IPS-15b (cell line): ENCODE results near the gene ASAP2.

Source experiments
- H3K27me3 ChIP-seq: one replicate; pipeline ENCODE4 v1.6.1; 2013; ENCODE audit warnings: low read length; ENCODE audit not compliant: control insufficient read depth, insufficient read depth
- H3K36me3 ChIP-seq: one replicate; pipeline ENCODE4 v1.6.1; 2013; ENCODE audit warnings: low read length; ENCODE audit not compliant: control insufficient read depth, insufficient read depth
- H3K4me1 ChIP-seq: one replicate; pipeline ENCODE4 v1.6.1; 2013; ENCODE audit warnings: mild to moderate bottlenecking, low read length; ENCODE audit not compliant: control insufficient read depth, insufficient read depth
- H3K4me3 ChIP-seq: one replicate; pipeline ENCODE4 v1.5.1; 2013; ENCODE audit warnings: low read depth, low read length
- H3K9ac ChIP-seq: one replicate; pipeline ENCODE4 v1.6.1; 2013; ENCODE audit warnings: low read depth, mild to moderate bottlenecking, low read length
- H3K9me3 ChIP-seq: one replicate; pipeline ENCODE4 v1.6.1; 2013; ENCODE audit warnings: mild to moderate bottlenecking, low read length; ENCODE audit not compliant: control insufficient read depth, insufficient read depth

Gene ASAP2

DNA sequence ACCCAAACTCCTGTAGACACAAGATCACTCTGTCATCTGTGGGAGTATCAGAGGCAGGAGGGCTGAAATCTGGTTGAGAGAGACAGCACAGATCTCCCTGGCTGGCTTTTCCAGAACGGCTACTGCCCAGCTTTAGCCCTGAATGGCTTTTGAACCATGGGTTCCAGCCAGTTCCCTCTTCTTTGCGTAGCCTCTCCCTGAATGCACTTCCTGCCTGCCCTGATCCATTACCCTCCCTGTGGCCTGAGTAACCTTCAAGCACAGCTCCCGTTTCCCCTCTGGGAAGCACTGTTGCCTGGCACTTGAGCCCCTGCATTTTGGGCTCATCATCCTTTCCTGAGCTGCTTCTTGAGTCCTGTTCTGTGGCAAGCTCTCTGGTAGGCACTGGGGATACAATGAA is 68.8 kb downstream of the ASAP2 start:
- H3K9ac ChIP-seq: no peak overlapping the region
- no peaks in the 10 kb centered on the region for H3K36me3 ChIP-seq
- peaks cover 2% of the 10 kb centered on the region for H3K4me1 ChIP-seq
- H3K27me3 ChIP-seq: no peaks in the 10 kb centered on the region
- H3K9me3 ChIP-seq: no peaks in the 10 kb centered on the region
- H3K4me3 ChIP-seq: no peak overlapping the region

GRCh38 chr2:9276074-9276473 is 69.5 kb downstream of the ASAP2 start:
- Histone ChIP-seq H3K4me3 (no peak overlapping the region), H3K27me3 (no peaks in the 10 kb centered on the region), H3K9me3 (no peaks in the 10 kb centered on the region), H3K4me1 (peaks cover 2% of the 10 kb centered on the region), H3K36me3 (no peaks in the 10 kb centered on the region), H3K9ac (no peak overlapping the region)

- H3K9ac ChIP-seq: no peak overlapping the region
- H3K27me3 ChIP-seq: no peaks in the 10 kb centered on the region
- no peaks in the 10 kb centered on the region for H3K9me3 ChIP-seq
- peaks cover 2% of the 10 kb centered on the region for H3K4me1 ChIP-seq
- no peaks in the 10 kb centered on the region for H3K36me3 ChIP-seq
- no peak overlapping the region for H3K4me3 ChIP-seq
Observed at GRCh38 chr2:9276901-9277451, 70.4 kb downstream of the ASAP2 start.

DNA sequence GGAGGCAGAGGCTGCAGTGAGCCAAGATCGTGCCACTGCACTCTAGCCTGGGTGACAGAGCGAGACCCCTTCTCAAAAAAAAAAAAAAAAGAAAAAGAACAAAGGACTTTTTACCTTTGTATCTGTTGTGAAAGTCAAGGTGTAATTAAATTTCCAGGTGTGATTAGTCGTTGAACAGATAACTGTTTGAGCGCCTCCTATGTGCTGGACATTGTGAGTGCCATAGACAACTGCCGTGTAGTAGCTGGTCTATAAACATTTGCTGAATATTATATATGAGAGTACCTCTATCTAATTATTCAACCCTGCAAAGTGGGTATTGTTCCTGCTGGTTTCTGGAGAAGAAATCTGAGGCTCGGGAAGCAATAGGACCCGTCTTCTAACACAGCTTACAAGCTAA is 71.8 kb downstream of the ASAP2 start:
- H3K9ac ChIP-seq: no peak overlapping the region
- no peak overlapping the region for H3K4me3 ChIP-seq
- H3K9me3 ChIP-seq: no peaks in the 10 kb centered on the region
- H3K4me1 ChIP-seq: peaks cover 5% of the 10 kb centered on the region
- H3K27me3 ChIP-seq: no peaks in the 10 kb centered on the region
- H3K36me3 ChIP-seq: no peaks in the 10 kb centered on the region

DNA sequence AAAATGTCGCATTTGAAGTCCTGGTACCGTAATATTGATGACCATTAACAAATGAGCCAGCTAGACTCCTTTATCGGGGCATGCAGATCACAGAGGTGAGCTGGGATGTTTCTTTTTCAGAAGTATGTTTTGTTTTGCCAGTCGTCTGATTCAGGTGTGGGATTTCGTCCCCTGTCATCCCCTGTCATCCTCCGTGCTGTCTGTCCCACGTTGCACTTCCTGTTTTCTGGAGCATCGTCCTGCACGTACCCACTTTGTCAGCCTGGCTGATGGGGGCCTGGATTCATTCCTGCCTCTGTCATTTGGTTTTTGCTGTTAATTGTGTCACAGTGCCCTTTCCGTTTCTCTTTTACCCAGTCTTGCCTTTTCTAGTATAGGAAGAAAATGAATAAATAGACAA is 72.8 kb downstream of the ASAP2 start:
- no peaks in the 10 kb centered on the region for H3K27me3 ChIP-seq
- no peaks in the 10 kb centered on the region for H3K36me3 ChIP-seq
- peaks cover 5% of the 10 kb centered on the region for H3K4me1 ChIP-seq
- no peak overlapping the region for H3K9ac ChIP-seq
- no peaks in the 10 kb centered on the region for H3K9me3 ChIP-seq
- no peak overlapping the region for H3K4me3 ChIP-seq

- no peaks in the 10 kb centered on the region for H3K9me3 ChIP-seq
- H3K4me3 ChIP-seq: no peak overlapping the region
- no peaks in the 10 kb centered on the region for H3K27me3 ChIP-seq
- peaks cover 5% of the 10 kb centered on the region for H3K4me1 ChIP-seq
- H3K36me3 ChIP-seq: no peaks in the 10 kb centered on the region
- no peak overlapping the region for H3K9ac ChIP-seq
Observed at GRCh38 chr2:9280224-9280623, 73.6 kb downstream of the ASAP2 start.

DNA sequence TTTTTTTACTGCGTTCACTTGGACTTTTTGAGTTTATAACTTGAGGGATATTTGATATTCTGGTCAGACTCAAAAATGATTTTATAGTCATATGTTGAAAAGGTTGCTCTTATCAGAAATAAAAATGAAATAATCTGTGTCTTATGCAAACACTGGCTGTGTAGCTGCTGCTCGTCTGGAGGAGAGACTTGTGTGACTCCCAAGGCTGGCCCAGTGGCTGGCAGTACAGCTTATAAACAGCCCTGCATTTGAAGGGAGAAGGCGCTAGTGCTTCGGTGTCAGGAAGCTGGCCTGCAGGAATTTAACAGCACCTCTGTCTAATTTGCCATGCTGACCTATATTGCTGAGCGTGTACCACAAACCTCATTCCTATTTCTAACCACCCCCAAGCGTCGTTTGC is 74.5 kb downstream of the ASAP2 start:
- H3K4me3 ChIP-seq: no peak overlapping the region
- H3K4me1 ChIP-seq: peaks cover 2% of the 10 kb centered on the region
- no peak overlapping the region for H3K9ac ChIP-seq

DNA sequence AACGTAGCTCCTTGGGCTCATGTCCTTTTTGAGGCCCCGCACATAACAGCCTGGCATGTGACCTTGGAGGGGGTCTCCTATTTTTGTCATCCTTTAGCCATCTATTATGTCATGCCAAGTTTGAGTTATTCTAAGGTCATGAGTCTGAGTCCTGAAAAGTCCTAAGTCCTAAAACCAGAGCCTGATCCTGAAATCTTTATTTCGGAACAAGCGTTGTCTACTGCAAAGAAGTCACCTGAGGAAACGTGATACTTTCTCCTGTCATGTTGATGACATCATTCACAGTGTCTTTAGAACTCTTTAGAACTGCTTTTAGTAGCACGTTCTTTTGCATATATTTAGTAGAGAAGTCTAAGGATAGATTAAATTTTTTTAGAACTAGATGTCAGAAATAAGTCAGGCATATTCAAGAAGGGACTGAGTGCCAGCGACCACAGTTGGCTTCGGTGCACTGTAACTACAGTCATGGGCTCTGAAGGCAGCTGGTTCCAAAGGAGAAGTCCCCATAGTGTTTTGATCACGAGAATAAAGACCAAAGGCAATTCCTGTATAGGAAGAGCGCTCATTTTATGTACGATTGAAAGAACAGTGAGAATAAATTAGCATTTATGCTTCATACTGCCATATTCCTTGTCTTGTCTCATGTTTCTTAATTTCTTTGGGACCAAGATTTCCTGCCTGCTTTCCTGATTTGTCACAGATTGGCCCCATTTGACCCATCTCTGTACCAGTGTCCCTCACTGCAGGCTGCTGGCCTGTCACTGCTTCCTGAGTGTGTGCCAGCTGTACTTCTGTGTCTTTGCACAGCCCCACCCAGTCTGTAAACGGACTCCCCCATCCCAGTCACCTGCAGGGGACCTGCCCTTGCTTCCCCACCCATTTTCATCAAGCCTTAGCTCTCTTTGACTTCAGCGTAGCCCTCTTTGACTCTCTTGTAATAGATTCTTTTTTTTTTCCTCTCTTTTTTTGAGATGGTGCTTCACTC is 75.8 kb downstream of the ASAP2 start:
- H3K27me3 ChIP-seq: no peaks in the 10 kb centered on the region
- no peaks in the 10 kb centered on the region for H3K9me3 ChIP-seq
- H3K9ac ChIP-seq: no peak overlapping the region
- H3K4me3 ChIP-seq: no peak overlapping the region
- no peaks in the 10 kb centered on the region for H3K36me3 ChIP-seq
- H3K4me1 ChIP-seq: peaks cover 2% of the 10 kb centered on the region

More for the DNA sequence above, 74.5 kb downstream of the ASAP2 start:
- H3K36me3 ChIP-seq: no peaks in the 10 kb centered on the region
- no peaks in the 10 kb centered on the region for H3K27me3 ChIP-seq
- H3K9me3 ChIP-seq: no peaks in the 10 kb centered on the region

GRCh38 chr2:9284521-9285297 is 78.1 kb downstream of the ASAP2 start:
- Histone ChIP-seq H3K4me1 (peaks cover 17% of the 10 kb centered on the region), H3K9ac (no peak overlapping the region), H3K36me3 (no peaks in the 10 kb centered on the region), H3K27me3 (no peaks in the 10 kb centered on the region), H3K9me3 (no peaks in the 10 kb centered on the region), H3K4me3 (no peak overlapping the region)

GRCh38 chr2:9285385-9285920 is 78.8 kb downstream of the ASAP2 start:
- H3K9me3 ChIP-seq: no peaks in the 10 kb centered on the region
- H3K27me3 ChIP-seq: no peaks in the 10 kb centered on the region
- no peak overlapping the region for H3K4me3 ChIP-seq
- no peak overlapping the region for H3K9ac ChIP-seq
- no peaks in the 10 kb centered on the region for H3K36me3 ChIP-seq
- peaks cover 18% of the 10 kb centered on the region for H3K4me1 ChIP-seq

DNA sequence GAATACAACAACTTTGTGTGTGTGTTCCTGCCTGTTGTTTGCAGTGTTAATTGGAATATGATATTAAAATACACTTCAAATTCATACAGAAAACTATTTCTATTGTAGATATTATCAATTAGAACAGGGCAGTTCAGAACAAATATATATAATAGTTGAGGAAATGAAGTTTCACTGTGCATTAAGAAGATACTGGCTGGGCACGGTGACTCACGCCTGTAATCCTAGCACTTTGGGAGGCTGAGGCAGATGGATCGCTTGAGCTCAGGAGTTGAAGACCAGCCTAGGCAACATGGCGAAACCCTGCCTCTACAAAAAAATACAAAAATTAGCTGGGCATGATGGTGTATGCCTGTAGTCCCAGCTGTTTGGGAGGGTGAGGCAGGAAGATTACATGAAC is 79.3 kb downstream of the ASAP2 start:
- Histone ChIP-seq H3K36me3 (no peaks in the 10 kb centered on the region), H3K9me3 (no peaks in the 10 kb centered on the region), H3K4me3 (no peak overlapping the region), H3K27me3 (no peaks in the 10 kb centered on the region), H3K9ac (no peak overlapping the region), H3K4me1 (peaks cover 18% of the 10 kb centered on the region)
